ENCODE data around the gene KAZALD1. TPM values are rescaled to one million over a fixed set of nuclear protein-coding genes. Genes with fewer than 3 reads are reported as not detected.

Gene KAZALD1
- total and polyA plus RNA-seq, 4 donors: 4.1 to 12.1 (median 7.4) TPM

GRCh38 chr10:101047268-101047667, 14.5 kb upstream of the KAZALD1 start:
- Histone ChIP-seq H3K4me3 (no peak overlapping the region), H3K36me3 (ENCODE audit: control insufficient read depth in 4 of 4, insufficient read depth in 4 of 4, low read length in 4 of 4) (no peaks in the 10 kb centered on the region), H3K9ac (ENCODE audit: insufficient read depth in 1 of 2, low read length in 2 of 2) (no peak overlapping the region), H3K27me3 (ENCODE audit: control insufficient read depth in 3 of 3, insufficient read depth in 3 of 3, low read length in 2 of 3) (peaks cover 0 to 64% (median 53%) of the 10 kb centered on the region in 3 donors), H3K4me1 (ENCODE audit: control insufficient read depth in 5 of 5, insufficient read depth in 5 of 5, low read length in 5 of 5) (peaks cover 0 to 31% (median 8%) of the 10 kb centered on the region in 5 donors), H3K9me3 (ENCODE audit: control insufficient read depth in 4 of 4, insufficient read depth in 3 of 4, low read length in 3 of 4) (no peaks in the 10 kb centered on the region), H3K27ac (ENCODE audit: low read depth in 1 of 2, low read length in 1 of 2) (no peak overlapping the region)
- DNase-seq (no peak), ATAC-seq (ENCODE audit: insufficient read depth, low FRiP score) (no peak)
- TF ChIP-seq CTCF (IDR thresholded peaks at IDR 0.05; ENCODE audit: control extremely low read depth, extremely low read depth): no peak
- WGBS, 2 donors: 30 to 38% methylated on average over 16 of the region's 16 CpGs

- DNase-seq (no peak), ATAC-seq (ENCODE audit: insufficient read depth, low FRiP score) (no peak)
- H3K4me1 ChIP-seq (ENCODE audit: control insufficient read depth in 5 of 5, insufficient read depth in 5 of 5, low read length in 5 of 5): peaks cover 0 to 24% (median 6%) of the 10 kb centered on the region in 5 donors
- no peak for TF ChIP-seq CTCF (IDR thresholded peaks at IDR 0.05; ENCODE audit: control extremely low read depth, extremely low read depth)
- H3K9me3 ChIP-seq (ENCODE audit: control insufficient read depth in 4 of 4, insufficient read depth in 3 of 4, low read length in 3 of 4): no peaks in the 10 kb centered on the region
- no peak overlapping the region for H3K27ac ChIP-seq (ENCODE audit: low read depth in 1 of 2, low read length in 1 of 2)
- no peaks in the 10 kb centered on the region for H3K36me3 ChIP-seq (ENCODE audit: control insufficient read depth in 4 of 4, insufficient read depth in 4 of 4, low read length in 4 of 4)
- WGBS, 2 donors: 12 to 13% methylated on average over 62 of the region's 62 CpGs
- H3K4me3 ChIP-seq: no peak overlapping the region
- no peak overlapping the region for H3K9ac ChIP-seq (ENCODE audit: insufficient read depth in 1 of 2, low read length in 2 of 2)
- peaks cover 0 to 64% (median 53%) of the 10 kb centered on the region in 3 donors for H3K27me3 ChIP-seq (ENCODE audit: control insufficient read depth in 3 of 3, insufficient read depth in 3 of 3, low read length in 2 of 3)
Measured at GRCh38 chr10:101047961-101048892, 13.6 kb upstream of the KAZALD1 start.

DNA sequence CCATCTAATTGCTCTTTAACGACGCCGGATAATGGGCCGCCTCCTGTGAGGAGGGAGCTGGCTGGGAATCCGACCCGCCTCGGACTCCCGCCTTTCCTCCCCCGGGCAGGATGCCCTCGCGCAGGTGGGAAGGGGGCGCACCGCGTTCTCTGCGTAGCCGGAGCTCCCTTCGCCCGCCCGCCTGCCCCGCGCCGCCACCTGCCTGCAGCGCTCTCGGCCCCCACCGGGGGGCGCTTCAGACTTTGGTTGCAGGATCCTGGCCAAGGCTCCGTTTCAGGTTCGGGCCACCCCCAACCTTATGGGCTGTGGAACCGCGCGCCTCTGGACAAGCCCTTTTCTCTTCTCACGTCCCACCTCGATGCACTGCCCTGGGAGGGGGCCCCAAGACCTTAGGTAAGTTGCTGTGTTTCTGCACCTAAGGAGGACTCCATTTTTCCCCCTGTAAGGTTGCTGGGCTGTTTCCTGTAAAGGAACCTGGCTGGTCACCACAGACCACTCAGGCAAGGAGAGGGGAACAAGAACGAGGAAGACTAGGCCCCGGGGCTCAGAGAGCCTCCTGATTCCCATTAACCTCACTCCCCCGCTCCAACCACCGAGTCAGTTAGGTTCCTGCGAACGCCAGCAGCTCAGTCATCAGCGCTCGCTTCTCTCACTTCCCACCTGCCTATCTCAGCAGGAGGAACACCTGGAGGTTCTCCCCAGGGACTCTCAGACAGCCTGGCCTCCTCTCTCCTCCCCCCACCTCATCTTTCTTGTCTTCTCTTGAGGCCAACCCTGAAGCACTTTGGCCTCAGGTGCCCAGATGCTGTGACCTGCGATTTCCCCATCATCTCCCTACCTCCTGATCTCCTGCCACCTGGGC, 11.3 kb upstream of the KAZALD1 start:
- Histone ChIP-seq H3K4me3 (no peak overlapping the region), H3K36me3 (ENCODE audit: control insufficient read depth in 4 of 4, insufficient read depth in 4 of 4, low read length in 4 of 4) (no peaks in the 10 kb centered on the region)
- 13 to 14% methylated on average over 42 of the region's 42 CpGs for WGBS, 2 donors

More for the DNA sequence above, 11.3 kb upstream of the KAZALD1 start:
- Histone ChIP-seq H3K4me1 (ENCODE audit: control insufficient read depth in 5 of 5, insufficient read depth in 5 of 5, low read length in 5 of 5) (peaks cover 0 to 16% (median 0%) of the 10 kb centered on the region in 5 donors), H3K27ac (ENCODE audit: low read depth in 1 of 2, low read length in 1 of 2) (no peak overlapping the region), H3K27me3 (ENCODE audit: control insufficient read depth in 3 of 3, insufficient read depth in 3 of 3, low read length in 2 of 3) (peaks cover 0 to 60% (median 50%) of the 10 kb centered on the region in 3 donors), H3K9me3 (ENCODE audit: control insufficient read depth in 4 of 4, insufficient read depth in 3 of 4, low read length in 3 of 4) (no peaks in the 10 kb centered on the region), H3K9ac (ENCODE audit: insufficient read depth in 1 of 2, low read length in 2 of 2) (no peak overlapping the region)
- peak; percentile 30 to 66 (median 34) for DNase-seq
- peak; percentile 43 for TF ChIP-seq CTCF (IDR thresholded peaks at IDR 0.05; ENCODE audit: control extremely low read depth, extremely low read depth)
- peak; percentile 84 for ATAC-seq (ENCODE audit: insufficient read depth, low FRiP score)
